ENCODE results near the gene CLCA4.
A peak's percentile ranks its signal among the peaks of the same experiment; 100 is the strongest.

The CLCA4 gene

DNA sequence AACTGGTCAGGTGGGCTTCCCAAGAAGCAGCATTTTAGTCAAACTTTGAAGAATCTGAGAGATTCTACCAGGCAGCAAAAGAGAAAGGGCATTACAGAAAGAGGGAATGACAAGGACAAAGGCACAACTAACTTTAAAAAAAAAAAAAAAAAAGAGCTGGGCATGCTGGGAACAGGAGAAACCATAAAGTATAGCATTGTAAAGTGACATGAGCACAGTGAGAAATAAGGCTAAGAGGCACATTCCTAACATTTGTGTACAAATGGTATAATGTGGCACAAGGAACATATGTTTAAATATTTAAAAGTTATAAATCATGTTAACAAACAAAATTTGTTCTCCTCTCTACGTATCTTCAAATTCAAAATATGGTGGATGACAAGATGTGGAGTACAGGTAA lies 69.6 kb downstream of the CLCA4 start:
- H3K4me2 ChIP-seq (ENCODE audit: low read length): peak overlapping the region; percentile 31
- no peak overlapping the region for H3K9ac ChIP-seq (ENCODE audit: low read length)
- peak overlapping the region; percentile 50 for H3K27ac ChIP-seq (ENCODE audit: low read length)
- H2AFZ ChIP-seq (ENCODE audit: low read depth, low read length): no peak overlapping the region
- H3K9me3 ChIP-seq (ENCODE audit: insufficient read depth, low read length): peaks cover 6% of the 10 kb centered on the region
- no peaks in the 10 kb centered on the region for H4K20me1 ChIP-seq (ENCODE audit: insufficient read depth, low read length)
- H3K27me3 ChIP-seq (ENCODE audit: low read depth, low read length): no peaks in the 10 kb centered on the region
- H3K79me2 ChIP-seq (ENCODE audit: low read length): no peaks in the 10 kb centered on the region
- no peak overlapping the region for H3K4me3 ChIP-seq (ENCODE audit: low read length)
- H3K4me1 ChIP-seq (ENCODE audit: low read length): peaks cover 18% of the 10 kb centered on the region
- no peaks in the 10 kb centered on the region for H3K36me3 ChIP-seq (replicated peaks; ENCODE audit: low read depth, low read length)
- TF ChIP-seq CTCF (IDR thresholded peaks at IDR 0.05; ENCODE audit: low read depth, low read length): no peak
- no peak for TF ChIP-seq EZH2phosphoT487 (IDR thresholded peaks at IDR 0.05; ENCODE audit: low read depth)

DNA sequence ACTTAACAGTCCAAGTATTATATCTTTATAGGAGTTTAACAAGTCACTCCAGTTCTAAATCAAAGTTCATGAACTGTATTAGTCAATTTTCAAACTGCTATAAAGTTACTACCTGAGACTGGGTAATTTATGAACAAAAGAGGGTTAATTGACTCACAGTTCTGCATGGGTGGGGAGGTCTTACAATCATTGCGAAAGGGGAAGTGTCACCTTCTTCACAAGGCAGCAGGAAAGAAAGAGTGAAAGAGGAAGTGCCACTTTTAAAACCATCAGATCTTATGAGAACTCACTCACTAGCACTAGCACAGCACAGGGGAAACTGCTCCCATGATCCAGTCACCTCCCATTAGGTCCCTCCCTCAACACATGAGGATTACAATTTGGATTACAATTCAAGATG lies 70.0 kb downstream of the CLCA4 start:
- Histone ChIP-seq H3K27ac (ENCODE audit: low read length) (peak overlapping the region; percentile 74), H3K4me2 (ENCODE audit: low read length) (peak overlapping the region; percentile 46), H3K4me1 (ENCODE audit: low read length) (peaks cover 18% of the 10 kb centered on the region), H4K20me1 (ENCODE audit: insufficient read depth, low read length) (no peaks in the 10 kb centered on the region), H3K79me2 (ENCODE audit: low read length) (no peaks in the 10 kb centered on the region), H2AFZ (ENCODE audit: low read depth, low read length) (no peak overlapping the region), H3K27me3 (ENCODE audit: low read depth, low read length) (no peaks in the 10 kb centered on the region), H3K9me3 (ENCODE audit: insufficient read depth, low read length) (peaks cover 6% of the 10 kb centered on the region), H3K36me3 (replicated peaks; ENCODE audit: low read depth, low read length) (no peaks in the 10 kb centered on the region), H3K9ac (ENCODE audit: low read length) (no peak overlapping the region), H3K4me3 (ENCODE audit: low read length) (no peak overlapping the region)
- no peak for TF ChIP-seq CTCF (IDR thresholded peaks at IDR 0.05; ENCODE audit: low read depth, low read length)
- TF ChIP-seq EZH2phosphoT487 (IDR thresholded peaks at IDR 0.05; ENCODE audit: low read depth): no peak

DNA sequence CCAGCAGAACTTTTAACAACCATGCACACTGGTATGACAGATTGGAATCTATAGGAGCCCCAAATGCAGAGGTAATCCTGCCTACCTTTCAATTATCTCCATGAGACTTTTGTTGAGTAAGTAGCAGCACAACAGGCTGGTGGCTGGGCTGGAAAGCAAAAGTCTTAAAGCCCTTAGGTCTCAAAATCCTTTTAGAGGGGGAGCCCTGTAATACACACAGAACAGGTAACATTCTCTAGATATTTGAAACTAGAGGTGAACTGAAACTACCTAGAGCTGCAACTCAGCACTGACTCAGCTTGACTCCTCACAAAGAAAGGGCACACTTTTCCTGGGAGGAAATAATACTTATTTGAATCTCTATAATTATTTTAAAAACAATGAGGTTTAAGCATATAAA lies 71.5 kb downstream of the CLCA4 start:
- H3K4me1 ChIP-seq (ENCODE audit: low read length): peaks cover 18% of the 10 kb centered on the region
- no peaks in the 10 kb centered on the region for H3K36me3 ChIP-seq (replicated peaks; ENCODE audit: low read depth, low read length)
- H3K79me2 ChIP-seq (ENCODE audit: low read length): no peaks in the 10 kb centered on the region
- H3K4me2 ChIP-seq (ENCODE audit: low read length): no peak overlapping the region
- H3K9ac ChIP-seq (ENCODE audit: low read length): no peak overlapping the region
- no peaks in the 10 kb centered on the region for H3K27me3 ChIP-seq (ENCODE audit: low read depth, low read length)
- peaks cover 6% of the 10 kb centered on the region for H3K9me3 ChIP-seq (ENCODE audit: insufficient read depth, low read length)
- TF ChIP-seq EZH2phosphoT487 (IDR thresholded peaks at IDR 0.05; ENCODE audit: low read depth): no peak
- no peak for TF ChIP-seq CTCF (IDR thresholded peaks at IDR 0.05; ENCODE audit: low read depth, low read length)
- no peak overlapping the region for H3K27ac ChIP-seq (ENCODE audit: low read length)
- no peak overlapping the region for H2AFZ ChIP-seq (ENCODE audit: low read depth, low read length)
- no peaks in the 10 kb centered on the region for H4K20me1 ChIP-seq (ENCODE audit: insufficient read depth, low read length)
- no peak overlapping the region for H3K4me3 ChIP-seq (ENCODE audit: low read length)

DNA sequence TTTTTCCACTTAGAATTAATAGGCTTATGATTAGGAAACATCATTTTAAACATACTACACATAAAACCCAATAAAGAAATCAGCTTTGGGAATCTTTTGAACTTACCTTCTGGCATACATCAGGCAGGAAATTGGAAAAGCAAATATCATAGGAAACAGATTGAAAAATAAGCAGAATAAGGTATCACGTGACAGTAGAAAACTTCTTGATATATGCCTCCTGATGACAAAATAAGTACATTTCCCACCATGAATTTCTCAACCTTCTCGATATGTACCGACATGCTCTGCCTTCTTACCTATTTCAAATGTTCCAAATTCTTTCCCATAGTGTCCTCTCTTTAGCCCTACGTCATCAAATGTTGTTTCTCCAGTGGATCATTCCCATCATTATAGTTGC lies 72.4 kb downstream of the CLCA4 start:
- TF ChIP-seq EZH2phosphoT487 (IDR thresholded peaks at IDR 0.05; ENCODE audit: low read depth) (no peak), CTCF (IDR thresholded peaks at IDR 0.05; ENCODE audit: low read depth, low read length) (no peak)
- H3K27me3 ChIP-seq (ENCODE audit: low read depth, low read length): no peaks in the 10 kb centered on the region
- H3K4me1 ChIP-seq (ENCODE audit: low read length): peaks cover 18% of the 10 kb centered on the region
- no peaks in the 10 kb centered on the region for H3K79me2 ChIP-seq (ENCODE audit: low read length)
- H4K20me1 ChIP-seq (ENCODE audit: insufficient read depth, low read length): no peaks in the 10 kb centered on the region
- no peak overlapping the region for H2AFZ ChIP-seq (ENCODE audit: low read depth, low read length)
- no peak overlapping the region for H3K4me2 ChIP-seq (ENCODE audit: low read length)
- H3K27ac ChIP-seq (ENCODE audit: low read length): no peak overlapping the region
- no peak overlapping the region for H3K4me3 ChIP-seq (ENCODE audit: low read length)
- H3K36me3 ChIP-seq (replicated peaks; ENCODE audit: low read depth, low read length): no peaks in the 10 kb centered on the region
- no peak overlapping the region for H3K9ac ChIP-seq (ENCODE audit: low read length)
- H3K9me3 ChIP-seq (ENCODE audit: insufficient read depth, low read length): peaks cover 6% of the 10 kb centered on the region

All from OCI-LY3 (cell line).